ENCODE data around the gene SHB.

The SHB gene

GRCh38 chr9:37921168-37921510 is 147.9 kb downstream of the SHB start:
- no peak overlapping the region for H3K4me3 Mint-ChIP-seq
- no peaks in the 10 kb centered on the region for H3K27me3 Mint-ChIP-seq
- H3K9me3 Mint-ChIP-seq, result no peaks in the 10 kb centered on the region
- H3K4me1 Mint-ChIP-seq, result peaks cover 5% of the 10 kb centered on the region
- ATAC-seq (no peak), DNase-seq (no peak)
- H3K27ac Mint-ChIP-seq, result no peak overlapping the region

GRCh38 chr9:37920471-37921167 is 148.4 kb downstream of the SHB start:
- DNase-seq (peak in 1 of 2 donors; percentile 23), ATAC-seq (peak; percentile 67)
- H3K27ac Mint-ChIP-seq, result no peak overlapping the region
- H3K4me1 Mint-ChIP-seq, result no peaks in the 10 kb centered on the region
- H3K27me3 Mint-ChIP-seq, result no peaks in the 10 kb centered on the region
- H3K4me3 Mint-ChIP-seq, result no peak overlapping the region
- no peaks in the 10 kb centered on the region for H3K9me3 Mint-ChIP-seq

- DNase-seq (no peak), ATAC-seq (no peak)
- Mint-ChIP-seq H3K4me1 (no peaks in the 10 kb centered on the region), H3K27me3 (no peaks in the 10 kb centered on the region), H3K9me3 (no peaks in the 10 kb centered on the region), H3K27ac (no peak overlapping the region), H3K4me3 (no peak overlapping the region)
Measured at GRCh38 chr9:37919956-37920335, 149.1 kb downstream of the SHB start.

GRCh38 chr9:37919246-37919955 is 149.6 kb downstream of the SHB start:
- ATAC-seq (no peak), DNase-seq (no peak)
- Mint-ChIP-seq H3K4me3 (no peak overlapping the region), H3K9me3 (no peaks in the 10 kb centered on the region), H3K4me1 (no peaks in the 10 kb centered on the region), H3K27ac (peak overlapping the region in 1 of 2 donors; percentile 34), H3K27me3 (no peaks in the 10 kb centered on the region)

GRCh38 chr9:37918665-37919170 is 150.3 kb downstream of the SHB start:
- H3K9me3 Mint-ChIP-seq, result no peaks in the 10 kb centered on the region
- no peak overlapping the region for H3K4me3 Mint-ChIP-seq
- H3K27me3 Mint-ChIP-seq, result no peaks in the 10 kb centered on the region
- DNase-seq (no peak), ATAC-seq (no peak)
- H3K27ac Mint-ChIP-seq, result no peak overlapping the region
- no peaks in the 10 kb centered on the region for H3K4me1 Mint-ChIP-seq

GRCh38 chr9:37917801-37918664 is 151.0 kb downstream of the SHB start:
- H3K27ac Mint-ChIP-seq, result peak overlapping the region in 1 of 2 donors; percentile 84
- no peaks in the 10 kb centered on the region for H3K9me3 Mint-ChIP-seq
- ATAC-seq, result no peak

GRCh38 chr9:37917313-37917731 is 151.7 kb downstream of the SHB start:
- no peak for ATAC-seq
- H3K9me3 Mint-ChIP-seq, result no peaks in the 10 kb centered on the region
- H3K27ac Mint-ChIP-seq, result no peak overlapping the region
- no peaks in the 10 kb centered on the region for H3K4me1 Mint-ChIP-seq
- DNase-seq, result no peak
- no peak overlapping the region for H3K4me3 Mint-ChIP-seq
- no peaks in the 10 kb centered on the region for H3K27me3 Mint-ChIP-seq

More at GRCh38 chr9:37917801-37918664, 151.0 kb downstream of the SHB start:
- Mint-ChIP-seq H3K27me3 (no peaks in the 10 kb centered on the region), H3K4me1 (no peaks in the 10 kb centered on the region), H3K4me3 (no peak overlapping the region)
- no peak for DNase-seq

- ATAC-seq, result no peak
- DNase-seq, result no peak
- no peaks in the 10 kb centered on the region for H3K9me3 Mint-ChIP-seq
- no peaks in the 10 kb centered on the region for H3K4me1 Mint-ChIP-seq
- H3K4me3 Mint-ChIP-seq, result no peak overlapping the region
- no peaks in the 10 kb centered on the region for H3K27me3 Mint-ChIP-seq
- peak overlapping the region in 1 of 2 donors; percentile 29 for H3K27ac Mint-ChIP-seq
Measured at GRCh38 chr9:37916471-37917312, 152.3 kb downstream of the SHB start.

GRCh38 chr9:37915911-37916470 is 153.0 kb downstream of the SHB start:
- no peaks in the 10 kb centered on the region for H3K4me1 Mint-ChIP-seq
- H3K4me3 Mint-ChIP-seq, result no peak overlapping the region
- no peak for ATAC-seq
- no peak for DNase-seq
- H3K9me3 Mint-ChIP-seq, result no peaks in the 10 kb centered on the region
- H3K27ac Mint-ChIP-seq, result peak overlapping the region in 1 of 2 donors; percentile 70
- no peaks in the 10 kb centered on the region for H3K27me3 Mint-ChIP-seq

GRCh38 chr9:37914701-37915358 is 154.2 kb downstream of the SHB start:
- H3K4me3 Mint-ChIP-seq, result no peak overlapping the region
- DNase-seq, result no peak
- no peaks in the 10 kb centered on the region for H3K27me3 Mint-ChIP-seq
- no peak for ATAC-seq
- peak overlapping the region; percentile 23 to 77 for H3K27ac Mint-ChIP-seq
- H3K4me1 Mint-ChIP-seq, result no peaks in the 10 kb centered on the region
- no peaks in the 10 kb centered on the region for H3K9me3 Mint-ChIP-seq

GRCh38 chr9:37914154-37914551 is 154.9 kb downstream of the SHB start:
- no peak overlapping the region for H3K4me3 Mint-ChIP-seq
- DNase-seq (no peak), ATAC-seq (no peak)
- H3K4me1 Mint-ChIP-seq, result no peaks in the 10 kb centered on the region
- H3K27me3 Mint-ChIP-seq, result no peaks in the 10 kb centered on the region
- H3K9me3 Mint-ChIP-seq, result no peaks in the 10 kb centered on the region
- H3K27ac Mint-ChIP-seq, result peak overlapping the region in 1 of 2 donors; percentile 27

- ATAC-seq, result peak; percentile 84
- H3K4me1 Mint-ChIP-seq, result no peaks in the 10 kb centered on the region
- peak; percentile 77 to 79 for DNase-seq
- H3K27me3 Mint-ChIP-seq, result no peaks in the 10 kb centered on the region
- no peaks in the 10 kb centered on the region for H3K9me3 Mint-ChIP-seq
- H3K27ac Mint-ChIP-seq, result no peak overlapping the region
- no peak overlapping the region for H3K4me3 Mint-ChIP-seq
Measured at GRCh38 chr9:37913480-37914153, 155.4 kb downstream of the SHB start.

GRCh38 chr9:37911271-37911681 is 157.8 kb downstream of the SHB start:
- DNase-seq, result no peak
- Mint-ChIP-seq H3K4me3 (no peak overlapping the region), H3K9me3 (no peaks in the 10 kb centered on the region), H3K4me1 (no peaks in the 10 kb centered on the region), H3K27me3 (no peaks in the 10 kb centered on the region), H3K27ac (no peak overlapping the region)
- no peak for ATAC-seq

- Mint-ChIP-seq H3K27ac (no peak overlapping the region), H3K9me3 (no peaks in the 10 kb centered on the region), H3K4me3 (no peak overlapping the region), H3K4me1 (peaks cover under 1% of the 10 kb centered on the region), H3K27me3 (no peaks in the 10 kb centered on the region)
- no peak for ATAC-seq
- DNase-seq, result no peak
Measured at GRCh38 chr9:37910271-37910670, 158.8 kb downstream of the SHB start.
